Skin of body (tissue), 2 donors: ENCODE data around the gene OCA2. TPM values are rescaled to one million over a fixed set of nuclear protein-coding genes. Genes with fewer than 3 reads are reported as not detected.
A peak's percentile ranks its signal among the peaks of the same experiment; 100 is the strongest.
"Not testable (repeated sequence)": the region's sequence is repeated elsewhere in the genome, so short reads cannot be mapped to it uniquely, and the experiment has no call there.

Experiments used
- DNase-seq: peaks from one replicate; lab custom pipeline; 2025; lab: John Stamatoyannopoulos, UW
- total RNA-seq: library from RNA; depleted of rRNA; stranded (reverse); fragments of >200 nt; gene quantifications from one replicate; pipeline ENCODE4 v1.2.3, GENCODE V29; 2014

The OCA2 gene
- total RNA-seq = 1.4 TPM

DNA sequence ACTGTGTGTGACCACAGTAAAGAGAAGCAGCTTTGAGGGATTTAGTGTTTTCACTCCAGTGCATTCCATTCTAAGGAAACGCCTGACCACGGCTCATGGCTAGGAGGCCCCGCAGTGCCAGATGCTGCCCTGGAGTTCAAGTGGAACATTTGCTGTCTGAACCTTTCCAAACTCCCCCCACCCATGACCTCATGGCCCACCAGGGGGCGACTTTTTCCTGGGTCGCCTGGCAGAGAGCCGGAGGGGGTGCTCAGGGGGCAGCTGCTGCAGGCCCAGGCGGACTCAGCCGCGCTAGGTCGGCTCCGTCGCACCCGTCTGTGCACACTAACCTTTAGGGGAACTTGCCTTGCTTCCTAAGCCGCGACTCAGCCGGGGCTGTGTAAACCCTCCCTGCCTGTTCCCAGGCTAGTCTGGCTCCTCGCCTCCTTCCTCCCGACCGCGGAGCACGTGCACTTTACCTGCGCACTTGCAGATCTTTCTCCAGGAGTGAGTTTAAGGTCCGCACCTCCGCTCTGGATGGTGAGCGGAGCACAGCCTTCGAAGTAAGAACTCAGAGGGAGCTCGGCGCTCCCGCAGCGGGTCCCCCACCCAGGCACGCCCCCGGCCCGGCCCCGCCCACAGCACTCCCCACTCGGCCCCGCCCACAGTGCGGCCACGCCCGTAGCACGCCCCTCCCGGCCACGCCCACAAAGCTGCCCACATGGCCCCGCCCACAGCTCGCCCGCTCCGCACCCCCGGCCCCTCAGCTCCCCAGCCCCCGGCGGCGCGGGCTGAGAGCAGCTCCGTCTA lies at the start of gene OCA2:
TSS of gene OCA2 (minus strand) at position 550 of the 789 bp plus-strand sequence. CDS start 17,441 bp downstream, outside the sequence.
- peak; percentile 8 for DNase-seq

DNA sequence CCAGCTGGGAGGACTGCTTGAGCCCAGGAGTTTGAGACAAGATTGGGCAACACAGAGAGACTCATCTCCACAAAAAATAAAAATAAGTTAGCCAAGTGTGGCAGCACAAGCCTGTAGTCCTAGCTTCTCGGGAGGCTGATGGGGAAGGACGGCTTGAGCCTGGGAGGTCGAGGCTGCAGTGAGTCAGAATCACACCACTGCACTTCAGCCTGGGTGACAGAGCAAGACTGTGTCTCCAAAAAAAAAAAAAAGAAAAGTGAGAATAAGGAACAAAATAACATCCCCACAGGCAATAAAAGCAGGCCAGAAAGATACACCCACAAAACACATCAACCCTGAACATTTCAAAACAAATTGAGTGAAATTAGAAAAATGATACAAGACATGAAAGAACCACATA lies 48.7 kb upstream of the OCA2 start:
- no peak for DNase-seq

DNA sequence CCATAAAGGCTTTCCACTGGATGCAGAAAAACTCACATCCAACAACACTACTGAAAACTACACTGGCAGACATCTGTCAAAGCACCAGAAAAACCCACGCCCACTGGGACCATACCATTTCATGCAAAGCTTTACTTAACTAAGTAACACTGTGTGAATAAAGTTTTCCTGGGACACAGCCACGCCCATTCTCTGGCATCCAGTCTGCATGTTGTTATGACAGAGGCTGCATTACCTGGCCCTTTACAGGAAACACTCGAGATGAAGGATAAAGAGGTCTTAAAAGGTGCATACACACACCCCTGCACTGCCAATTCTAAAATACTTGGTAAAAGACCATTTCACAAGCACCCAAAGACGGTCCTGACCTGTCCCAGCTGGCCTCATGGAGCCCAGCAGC lies 46.3 kb upstream of the OCA2 start:
- DNase-seq = not testable (repeated sequence)

DNA sequence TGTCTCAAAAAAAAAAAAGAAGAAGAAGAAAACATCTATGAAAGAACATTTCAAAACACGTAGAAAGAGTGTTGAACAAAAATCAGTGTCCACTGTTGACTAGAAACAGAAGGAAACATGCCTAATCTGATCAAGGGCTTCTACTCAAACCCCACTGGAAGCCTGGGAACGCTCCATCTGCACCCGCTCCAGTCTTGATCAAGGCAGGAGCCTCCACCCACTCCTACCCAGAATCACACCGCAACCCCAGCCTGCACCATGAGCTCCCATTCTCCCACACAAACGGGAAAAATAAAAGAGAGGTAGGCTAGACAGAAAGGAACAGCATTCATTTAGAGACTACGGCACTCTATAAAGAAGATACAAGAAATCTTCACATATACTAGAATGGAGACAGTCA lies 40.9 kb upstream of the OCA2 start:
- DNase-seq = no peak

- not testable (repeated sequence) for DNase-seq
Observed at GRCh38 chr15:28137408-28138039, 38.4 kb upstream of the OCA2 start.

GRCh38 chr15:28136236-28136904 lies 37.3 kb upstream of the OCA2 start:
- not testable (repeated sequence) for DNase-seq

GRCh38 chr15:28133281-28133680 lies 34.2 kb upstream of the OCA2 start:
- DNase-seq = no peak

- DNase-seq = no peak
Observed at GRCh38 chr15:28132524-28133275, 33.6 kb upstream of the OCA2 start.

- no peak for DNase-seq
Observed at GRCh38 chr15:28131946-28132345, 32.8 kb upstream of the OCA2 start.

GRCh38 chr15:28131400-28131799 lies 32.3 kb upstream of the OCA2 start:
- DNase-seq = no peak

DNA sequence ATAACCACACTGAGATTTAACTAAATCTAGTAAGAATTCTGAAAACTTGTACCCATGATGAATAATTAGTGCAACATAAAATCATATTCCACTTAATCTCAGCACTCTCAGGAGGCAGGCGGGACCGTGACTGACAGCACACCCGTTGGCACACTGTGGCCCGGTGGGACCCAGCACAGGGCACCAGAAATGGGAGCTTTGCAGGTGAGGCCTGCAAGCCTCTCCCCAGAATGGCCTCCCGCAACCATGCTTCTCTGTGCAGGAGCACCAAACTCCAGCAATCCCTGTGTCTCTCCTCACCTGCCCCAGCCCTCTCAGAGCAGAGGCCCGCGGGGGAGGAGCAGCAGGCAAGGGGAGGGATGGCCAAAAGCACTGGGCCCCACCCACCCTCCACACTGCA lies 31.5 kb upstream of the OCA2 start:
- no peak for DNase-seq

- DNase-seq = no peak
Observed at GRCh38 chr15:28129231-28129848, 30.2 kb upstream of the OCA2 start.

GRCh38 chr15:28128031-28128430 lies 28.9 kb upstream of the OCA2 start:
- no peak for DNase-seq

DNA sequence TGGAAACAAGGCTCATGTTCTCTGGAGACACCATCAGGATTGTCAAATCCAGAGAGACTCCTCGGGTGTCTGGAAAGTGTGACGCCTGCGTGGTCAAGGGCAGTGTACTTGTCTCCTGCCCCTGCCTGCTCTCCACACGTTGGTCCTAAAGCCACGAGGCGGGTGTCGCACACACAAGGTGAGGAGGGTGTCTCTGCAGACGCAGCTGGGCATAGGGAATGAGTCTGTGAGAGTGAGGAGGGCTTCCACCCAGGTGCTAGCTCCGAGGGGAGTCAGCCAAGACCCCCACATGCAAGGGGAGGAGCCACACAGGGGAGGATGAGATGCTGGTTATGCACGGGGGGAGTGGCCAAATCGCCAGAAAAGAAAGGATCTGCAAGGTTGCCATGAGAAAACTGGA lies 27.9 kb upstream of the OCA2 start:
- DNase-seq = no peak

GRCh38 chr15:28125673-28126651 lies 26.8 kb upstream of the OCA2 start:
- DNase-seq = peak; percentile 7

DNA sequence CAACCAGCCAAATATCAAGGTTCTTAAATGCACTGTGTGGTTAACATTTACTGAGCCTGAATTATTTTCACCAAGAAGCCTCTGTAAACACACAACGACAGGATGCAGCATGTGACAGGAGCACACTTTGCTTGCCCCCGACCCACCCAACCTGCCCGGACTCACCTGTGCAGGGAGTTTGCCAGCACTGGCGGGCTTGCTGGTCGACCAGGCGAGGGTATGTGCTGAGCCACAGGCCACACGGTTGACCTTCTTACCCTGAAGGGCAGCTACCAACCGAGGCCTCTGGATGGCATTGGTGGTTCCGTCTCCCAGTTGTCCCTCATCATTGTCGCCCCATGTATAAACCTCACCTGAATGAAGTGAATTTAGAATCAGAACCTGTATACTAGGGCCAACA lies 25.7 kb upstream of the OCA2 start:
- DNase-seq = no peak

DNA sequence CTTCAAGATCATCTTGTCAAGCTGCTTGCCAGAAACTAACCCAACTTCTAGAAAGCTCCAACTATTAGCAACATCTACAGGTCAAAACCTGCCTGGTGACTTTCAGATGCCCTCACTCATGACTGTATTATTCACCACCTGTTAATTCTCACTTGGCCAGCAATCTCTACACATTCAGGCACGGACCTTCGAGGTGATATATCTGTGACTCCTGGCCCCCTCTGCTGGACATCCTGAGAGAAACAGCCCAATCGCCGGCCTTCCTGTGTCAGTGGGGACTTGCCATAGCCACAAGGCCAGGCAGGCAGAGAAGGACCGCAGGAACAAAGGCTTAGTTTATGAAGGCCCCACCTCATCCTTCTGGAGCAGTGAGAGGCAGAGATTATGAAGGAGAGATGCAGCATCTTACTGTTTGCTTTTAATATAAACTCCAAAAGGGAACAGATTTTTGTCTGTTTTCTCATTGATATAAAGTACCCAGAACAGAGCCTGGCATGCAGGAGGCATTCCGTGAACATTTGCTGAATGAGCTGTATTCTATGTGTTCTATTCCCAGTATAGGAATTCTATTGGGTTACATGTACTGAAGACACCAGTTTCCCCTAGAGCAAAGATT lies 24.4 kb upstream of the OCA2 start:
- DNase-seq = peak; percentile 21

- DNase-seq = no peak
Observed at GRCh38 chr15:28122038-28122949, 23.2 kb upstream of the OCA2 start.
